Erythroblast (primary cell): Measurements from ENCODE around the gene FTO.

Source experiments
- GATA1 ChIP-seq: IDR thresholded peaks from 2 replicates; pipeline ENCODE4 v1.6.1; 2011; ENCODE audit warnings: low read depth, mild to moderate bottlenecking, control low read depth, low read length, moderate library complexity
- POLR2A ChIP-seq: IDR thresholded peaks from 2 replicates; pipeline ENCODE4 v1.6.1; 2011; ENCODE audit warnings: mild to moderate bottlenecking, low read length

GRCh38 chr16:53886482-53887378 lies 182.8 kb downstream of the FTO start:
- TF ChIP-seq POLR2A (no peak), GATA1 (no peak)
